NCI-H146 treated with DMSO at 0.1 percent for 48 hours (cell line): ENCODE results near the gene ELMO1.

Experiments
- DNase-seq: peaks from one replicate; lab custom pipeline; 2025; ENCODE audit not compliant: unreplicated experiment; lab: John Stamatoyannopoulos, UW

Gene ELMO1

DNA sequence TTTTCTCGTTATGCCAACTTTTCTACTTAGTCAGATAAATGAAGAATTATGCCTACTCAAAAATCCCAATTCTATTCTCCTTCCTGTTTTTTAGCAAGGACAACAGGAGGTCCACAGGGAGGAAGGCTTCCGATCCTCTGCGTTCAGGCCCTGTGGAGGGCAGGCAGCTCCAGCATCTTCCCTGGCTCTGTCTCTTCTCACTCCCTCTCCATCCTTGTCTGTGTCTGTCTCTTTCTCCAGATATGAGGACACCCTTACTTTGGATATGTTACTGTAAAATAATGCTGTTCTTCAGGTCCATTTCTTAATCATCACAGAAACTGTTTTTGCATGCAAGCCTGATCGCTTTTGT is 166.6 kb downstream of the ELMO1 start:
- no peak for DNase-seq

GRCh38 chr7:37281368-37282092 is 167.1 kb downstream of the ELMO1 start:
- DNase-seq: no peak

- no peak for DNase-seq
Observed at GRCh38 chr7:37277513-37277912, 171.2 kb downstream of the ELMO1 start.

GRCh38 chr7:37275078-37275710 is 173.5 kb downstream of the ELMO1 start:
- DNase-seq: no peak

- DNase-seq: no peak
Observed at GRCh38 chr7:37273891-37274290, 174.8 kb downstream of the ELMO1 start.

DNA sequence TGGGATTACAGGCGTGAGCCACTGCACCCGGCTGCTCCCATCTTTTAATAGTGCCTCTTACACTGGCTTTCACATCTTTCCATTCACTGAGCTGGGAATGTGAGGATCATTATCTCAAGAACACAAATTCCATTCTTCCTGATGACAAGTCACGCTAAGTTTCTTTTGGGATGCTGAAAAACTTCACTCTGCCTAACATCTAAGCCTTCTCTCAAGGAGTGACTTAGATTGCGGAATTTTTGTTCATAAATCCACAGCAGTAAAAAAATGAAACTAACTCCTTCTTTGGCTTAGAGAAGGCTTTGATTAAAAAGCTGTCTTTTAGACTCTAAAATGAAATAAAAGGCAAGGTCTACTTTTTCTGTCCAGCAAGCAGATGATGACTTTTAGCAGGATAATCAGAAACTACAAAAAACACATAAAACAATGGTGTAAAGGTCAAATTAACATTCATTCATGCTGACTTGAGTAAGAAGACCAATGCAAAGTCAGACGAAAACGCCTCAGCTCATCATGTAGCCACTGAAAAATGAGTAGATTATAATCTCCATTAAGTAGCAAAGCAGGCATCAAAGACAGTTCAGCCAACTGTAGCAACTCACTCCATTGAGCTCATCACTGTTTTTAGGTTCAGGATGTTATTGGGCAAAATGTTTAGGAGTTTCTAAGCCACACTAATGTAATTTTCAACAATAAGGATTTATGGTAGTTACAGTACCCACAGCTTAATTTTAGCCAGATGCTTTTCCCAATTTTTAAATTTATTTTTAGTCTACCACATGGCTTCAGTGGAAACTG is 178.8 kb downstream of the ELMO1 start:
- no peak for DNase-seq

GRCh38 chr7:37267251-37267650 is 181.4 kb downstream of the ELMO1 start:
- DNase-seq: no peak

- no peak for DNase-seq
Observed at GRCh38 chr7:37265876-37266275, 182.8 kb downstream of the ELMO1 start.

GRCh38 chr7:37265006-37265405 is 183.7 kb downstream of the ELMO1 start:
- no peak for DNase-seq

GRCh38 chr7:37262181-37262580 is 186.5 kb downstream of the ELMO1 start:
- no peak for DNase-seq

- DNase-seq: no peak
Observed at GRCh38 chr7:37259319-37259821, 189.3 kb downstream of the ELMO1 start.

DNA sequence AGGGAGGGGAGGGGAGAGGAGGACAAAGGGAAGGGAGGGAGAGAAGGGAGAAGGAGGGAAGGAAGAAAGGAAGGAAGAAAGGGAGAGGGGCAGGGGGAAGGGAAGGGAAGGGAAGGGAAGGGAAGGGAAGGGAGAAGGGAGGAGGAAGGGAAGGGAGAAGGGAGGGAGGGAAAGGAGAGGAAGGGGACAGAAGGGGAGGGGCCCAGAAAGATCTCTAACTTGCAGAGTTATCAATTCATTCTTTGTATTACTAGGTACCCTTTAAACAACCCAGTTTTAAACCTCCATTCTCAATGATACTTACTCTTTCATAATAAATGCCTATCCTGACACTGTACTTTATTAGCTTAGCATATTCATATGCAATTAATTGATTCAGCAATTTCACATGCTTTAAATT is 192.0 kb downstream of the ELMO1 start:
- DNase-seq: no peak

DNA sequence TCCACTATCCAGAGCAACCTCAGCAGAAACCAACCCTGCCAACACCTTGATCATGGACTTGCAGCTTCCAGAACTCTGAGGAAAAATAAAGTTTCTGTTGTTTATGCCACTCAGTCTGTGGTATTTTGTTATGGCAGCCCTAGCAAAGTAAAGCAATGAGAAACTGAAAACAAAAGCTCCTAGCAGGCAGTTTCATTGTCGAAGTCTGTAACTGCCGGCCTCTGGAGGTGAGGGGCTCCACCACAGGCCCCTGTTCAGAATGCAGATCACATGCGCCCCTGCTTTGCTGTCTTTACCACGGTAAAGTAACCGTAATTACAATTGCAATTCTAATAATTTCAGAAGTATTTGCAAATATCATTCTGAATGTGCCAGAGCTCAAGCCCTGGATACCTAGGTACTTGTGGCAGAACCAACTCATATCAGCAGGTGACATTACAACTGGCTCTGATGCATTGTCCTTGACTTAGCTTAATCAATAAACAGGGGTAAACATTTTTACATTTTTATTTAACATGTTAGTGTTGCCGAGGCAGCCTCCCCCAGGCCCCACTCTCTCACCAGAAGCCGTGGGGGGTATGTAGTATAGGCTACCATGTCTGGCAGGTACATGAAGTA is 193.2 kb downstream of the ELMO1 start:
- no peak for DNase-seq

- DNase-seq: no peak
Observed at GRCh38 chr7:37251222-37251621, 197.4 kb downstream of the ELMO1 start.

DNA sequence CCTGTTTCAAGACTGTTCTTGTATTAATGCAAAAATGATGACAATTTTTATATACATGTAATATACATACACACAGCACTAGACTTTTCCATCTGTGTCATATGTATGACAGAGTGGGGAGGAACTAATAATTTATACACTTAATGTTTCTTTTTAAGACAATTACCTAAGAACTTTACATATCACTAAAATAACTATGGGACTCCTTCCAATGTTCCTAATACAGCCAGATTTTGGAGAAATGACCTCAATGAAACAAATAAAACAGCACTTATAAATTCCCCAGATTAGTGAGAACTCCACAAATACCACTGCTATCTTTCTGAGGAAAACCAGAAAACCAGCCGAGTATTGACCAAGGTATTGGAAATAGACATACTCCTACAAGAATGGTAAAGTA is 199.4 kb downstream of the ELMO1 start:
- no peak for DNase-seq

GRCh38 chr7:37248396-37248861 is 200.2 kb downstream of the ELMO1 start:
- DNase-seq: no peak

- no peak for DNase-seq
Observed at GRCh38 chr7:37247861-37248260, 200.8 kb downstream of the ELMO1 start.

- no peak for DNase-seq
Observed at GRCh38 chr7:37245590-37245989, 203.1 kb downstream of the ELMO1 start.

DNA sequence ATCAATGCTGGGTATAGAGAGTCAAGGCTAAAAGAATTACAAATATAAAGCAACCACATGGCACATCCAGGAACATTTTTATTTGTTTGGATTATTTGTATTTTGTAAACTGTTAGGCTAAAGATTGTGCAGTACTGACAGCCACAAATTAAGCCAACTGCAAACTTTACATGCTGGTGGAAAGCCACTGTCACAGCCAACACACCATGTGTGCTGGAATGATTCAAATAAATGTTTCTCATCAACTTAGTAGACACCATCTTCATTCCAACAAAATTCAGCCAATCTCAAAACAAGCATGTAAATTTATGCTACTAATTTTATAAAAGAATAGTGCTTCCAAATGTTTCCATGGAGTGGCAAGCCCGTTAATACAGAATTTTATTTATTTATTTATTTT is 211.8 kb downstream of the ELMO1 start:
- no peak for DNase-seq

GRCh38 chr7:37235813-37236212 is 212.9 kb downstream of the ELMO1 start:
- DNase-seq: no peak

DNA sequence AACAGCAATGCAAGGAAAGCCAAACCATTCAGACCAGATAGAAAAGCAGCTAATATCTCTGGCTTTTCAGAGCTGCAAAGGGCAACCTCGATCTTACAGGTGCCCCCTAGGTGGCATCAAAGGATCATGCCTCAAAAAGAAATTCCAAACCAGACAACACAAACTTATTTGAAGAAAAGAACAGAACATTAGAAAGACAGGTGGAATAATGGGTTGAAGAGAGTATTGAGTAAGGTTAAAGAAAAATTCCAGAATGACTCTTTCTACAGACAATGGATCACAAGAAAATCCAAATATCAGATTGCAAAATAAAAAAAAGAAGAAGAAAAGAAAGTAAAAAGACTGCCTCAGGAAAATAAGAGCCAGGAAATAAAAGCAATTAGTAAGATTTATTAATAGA is 213.7 kb downstream of the ELMO1 start:
- no peak for DNase-seq
